Brain microvascular endothelial cell (primary cell): ENCODE data around the gene TTYH3.
A peak's percentile ranks its signal among the peaks of the same experiment; 100 is the strongest.

Source experiments
- DNase-seq: peaks from one replicate; pipeline ENCODE4 v3.0.0-alpha.2; 2020
- H3K27ac ChIP-seq: fragments of 250-450 bp; sonication (Bioruptor Pico); 2 replicates; pipeline ENCODE4 v1.5.1; 2020; ENCODE audit warnings: mild to moderate bottlenecking, moderate library complexity
- H3K27me3 ChIP-seq: fragments of 250-450 bp; sonication (Bioruptor Pico); replicated peaks from 2 replicates; pipeline ENCODE4 v1.5.1; 2020; ENCODE audit warnings: mild to moderate bottlenecking
- H3K36me3 ChIP-seq: fragments of 250-450 bp; sonication (Bioruptor Pico); replicated peaks from 2 replicates; pipeline ENCODE4 v1.5.1; 2020; ENCODE audit warnings: mild to moderate bottlenecking
- H3K4me3 ChIP-seq: 2 replicates; pipeline ENCODE4 v1.5.1; 2011; ENCODE audit warnings: low read depth, mild to moderate bottlenecking, control low read depth, low read length, moderate library complexity
- in situ Hi-C: cut with HindIII; loops from 2 replicates; pipeline ENCODE4 v1.10.0; 2017; ENCODE audit warnings: low sequenced_read_pairs, low pct_ligation_motif_present
- TF ChIP-seq, protein P1 (sequence below): IDR thresholded peaks from 2 replicates; pipeline ENCODE4 v1.5.1; 2011; ENCODE audit warnings: low read depth, mild to moderate bottlenecking, moderate library complexity, low read length, control low read depth, inconsistent platforms; ENCODE audit errors: missing control alignments

The TTYH3 gene

DNA sequence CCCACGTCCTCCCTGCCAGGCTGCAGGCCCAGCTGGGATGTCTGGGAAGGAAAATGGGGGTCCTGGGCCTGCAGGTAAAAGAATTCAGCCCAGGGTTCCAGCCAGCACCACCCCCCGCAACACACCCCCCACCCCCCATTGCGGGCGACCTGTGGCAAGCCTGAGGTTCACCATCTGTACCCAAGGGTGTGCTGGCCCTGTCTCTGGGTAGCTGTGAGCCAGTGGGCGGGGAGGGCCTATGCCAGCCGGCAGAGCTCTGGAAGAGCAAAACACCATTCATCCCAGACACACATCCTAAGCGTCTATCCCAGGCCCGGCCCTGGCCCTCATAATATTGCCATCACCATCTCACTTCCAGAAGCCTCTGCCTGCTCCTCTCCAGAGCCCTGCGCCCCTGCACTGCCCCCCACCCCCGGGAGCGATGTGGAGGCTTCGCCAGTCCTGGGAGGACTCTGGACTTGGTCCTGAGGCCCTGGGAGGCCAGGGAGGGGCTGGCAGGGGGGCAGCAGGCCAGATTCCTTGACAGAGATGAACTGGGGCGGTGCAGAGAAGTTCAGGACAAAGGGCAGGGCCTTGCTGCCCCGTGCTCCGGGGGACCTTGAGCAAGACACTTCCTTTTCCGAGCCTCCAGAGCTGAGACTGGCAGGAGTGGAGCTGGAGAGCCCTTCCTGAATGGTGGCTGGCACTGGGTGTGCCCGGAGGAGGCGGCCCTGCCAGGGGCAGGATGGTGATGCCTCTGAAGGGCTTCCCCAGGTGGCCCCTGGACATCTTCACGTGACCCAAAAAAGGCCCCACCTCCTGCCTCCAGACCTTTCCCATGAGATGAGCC is 8.7 kb upstream of the TTYH3 start:
- in situ Hi-C loops: no loop called here
- H3K36me3 ChIP-seq: no peaks in the 10 kb centered on the region
- no peaks in the 10 kb centered on the region for H3K27me3 ChIP-seq
- DNase-seq: no peak
- no peak overlapping the region for H3K4me3 ChIP-seq
- H3K27ac ChIP-seq: no peak overlapping the region
- TF ChIP-seq, protein P1, sequence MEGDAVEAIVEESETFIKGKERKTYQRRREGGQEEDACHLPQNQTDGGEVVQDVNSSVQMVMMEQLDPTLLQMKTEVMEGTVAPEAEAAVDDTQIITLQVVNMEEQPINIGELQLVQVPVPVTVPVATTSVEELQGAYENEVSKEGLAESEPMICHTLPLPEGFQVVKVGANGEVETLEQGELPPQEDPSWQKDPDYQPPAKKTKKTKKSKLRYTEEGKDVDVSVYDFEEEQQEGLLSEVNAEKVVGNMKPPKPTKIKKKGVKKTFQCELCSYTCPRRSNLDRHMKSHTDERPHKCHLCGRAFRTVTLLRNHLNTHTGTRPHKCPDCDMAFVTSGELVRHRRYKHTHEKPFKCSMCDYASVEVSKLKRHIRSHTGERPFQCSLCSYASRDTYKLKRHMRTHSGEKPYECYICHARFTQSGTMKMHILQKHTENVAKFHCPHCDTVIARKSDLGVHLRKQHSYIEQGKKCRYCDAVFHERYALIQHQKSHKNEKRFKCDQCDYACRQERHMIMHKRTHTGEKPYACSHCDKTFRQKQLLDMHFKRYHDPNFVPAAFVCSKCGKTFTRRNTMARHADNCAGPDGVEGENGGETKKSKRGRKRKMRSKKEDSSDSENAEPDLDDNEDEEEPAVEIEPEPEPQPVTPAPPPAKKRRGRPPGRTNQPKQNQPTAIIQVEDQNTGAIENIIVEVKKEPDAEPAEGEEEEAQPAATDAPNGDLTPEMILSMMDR: no peak

DNA sequence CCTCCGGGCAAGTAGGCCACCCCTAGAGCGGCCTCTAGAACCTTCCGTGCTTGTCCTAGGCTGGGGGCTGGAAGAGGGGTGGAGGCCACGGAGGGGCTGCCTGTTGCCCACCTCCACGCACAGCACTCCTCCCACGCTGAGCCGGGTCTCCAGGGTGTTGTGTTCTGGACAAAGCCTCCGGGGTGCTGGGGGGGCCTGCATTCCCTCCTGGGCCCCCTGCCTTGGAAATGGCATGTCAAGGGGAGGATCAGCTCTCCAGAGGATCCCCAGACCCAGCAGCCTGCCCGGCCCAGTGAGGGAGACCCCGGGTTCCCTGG is 8.1 kb upstream of the TTYH3 start:
- Histone ChIP-seq H3K27me3 (no peaks in the 10 kb centered on the region), H3K36me3 (no peaks in the 10 kb centered on the region), H3K27ac (no peak overlapping the region), H3K4me3 (no peak overlapping the region)
- DNase-seq: no peak
- in situ Hi-C loops: no loop called here
- TF ChIP-seq, protein P1: no peak

DNA sequence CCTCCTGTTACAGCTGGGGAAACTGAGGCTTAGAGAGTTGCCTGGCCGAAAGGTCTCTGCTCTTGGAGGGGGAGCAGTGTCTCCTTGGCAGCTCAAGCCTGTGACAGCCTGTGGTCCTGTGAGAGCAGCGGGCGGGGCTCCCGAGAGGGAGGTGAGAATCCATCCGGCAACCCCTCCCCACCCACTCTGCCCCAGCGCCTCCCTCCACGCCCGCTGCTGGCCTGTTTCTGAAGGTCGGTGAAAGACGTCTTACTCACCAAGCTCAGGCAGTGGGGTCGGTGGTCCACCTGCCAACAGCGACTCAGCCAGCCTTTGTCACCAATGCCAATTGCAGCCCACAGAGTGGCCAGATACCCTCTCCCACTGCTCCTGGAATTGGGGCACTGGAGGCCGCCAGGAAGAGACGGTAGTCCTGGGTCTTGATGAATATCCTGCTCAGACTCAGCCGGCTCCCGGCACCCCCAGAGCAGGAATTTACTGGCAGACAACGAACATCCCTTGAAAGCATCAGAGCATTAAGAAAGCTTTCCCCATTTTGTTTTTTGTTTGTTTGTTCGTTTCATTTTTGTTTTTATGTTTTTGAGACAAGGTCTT is 7.4 kb upstream of the TTYH3 start:
- Histone ChIP-seq H3K27ac (peak overlapping the region; percentile 66), H3K27me3 (no peaks in the 10 kb centered on the region), H3K4me3 (no peak overlapping the region), H3K36me3 (no peaks in the 10 kb centered on the region)
- TF ChIP-seq, protein P1: no peak
- no peak for DNase-seq
- in situ Hi-C loops: no loop called here

DNA sequence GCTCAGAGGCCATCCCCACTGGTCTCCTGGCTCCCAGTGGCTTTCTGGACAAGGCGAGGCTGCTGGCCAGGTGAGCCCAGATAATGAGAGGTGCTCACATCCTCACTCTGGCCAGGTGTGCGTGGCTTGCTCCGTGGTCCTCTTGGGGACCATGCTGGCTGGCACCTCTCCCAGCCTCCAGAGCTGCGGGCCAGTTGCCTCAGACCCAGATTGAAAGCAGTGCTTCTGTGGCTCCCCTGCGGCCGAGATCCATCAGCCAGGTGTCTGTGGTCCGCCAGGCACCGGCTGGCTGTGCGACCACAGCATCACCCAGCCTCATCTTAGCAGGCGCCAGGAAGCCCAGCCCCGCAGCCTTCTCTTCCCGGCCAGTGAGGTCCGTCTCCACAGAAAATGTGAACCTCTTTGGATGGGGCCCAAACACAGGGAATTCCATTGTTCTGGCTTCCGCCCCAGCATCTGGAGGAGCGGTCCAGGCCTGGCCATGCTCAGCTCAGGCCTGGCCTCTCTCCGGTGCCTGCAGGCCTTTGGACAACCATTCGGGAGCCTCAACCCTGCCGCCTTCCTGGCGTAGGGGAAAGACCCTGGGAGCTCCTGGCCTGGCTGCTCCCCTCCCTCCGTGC is 5.2 kb upstream of the TTYH3 start:
- no peak for DNase-seq
- TF ChIP-seq, protein P1: no peak
- in situ Hi-C loops: no loop called here
- no peak overlapping the region for H3K4me3 ChIP-seq
- H3K27me3 ChIP-seq: no peaks in the 10 kb centered on the region
- H3K27ac ChIP-seq: no peak overlapping the region
- no peaks in the 10 kb centered on the region for H3K36me3 ChIP-seq

DNA sequence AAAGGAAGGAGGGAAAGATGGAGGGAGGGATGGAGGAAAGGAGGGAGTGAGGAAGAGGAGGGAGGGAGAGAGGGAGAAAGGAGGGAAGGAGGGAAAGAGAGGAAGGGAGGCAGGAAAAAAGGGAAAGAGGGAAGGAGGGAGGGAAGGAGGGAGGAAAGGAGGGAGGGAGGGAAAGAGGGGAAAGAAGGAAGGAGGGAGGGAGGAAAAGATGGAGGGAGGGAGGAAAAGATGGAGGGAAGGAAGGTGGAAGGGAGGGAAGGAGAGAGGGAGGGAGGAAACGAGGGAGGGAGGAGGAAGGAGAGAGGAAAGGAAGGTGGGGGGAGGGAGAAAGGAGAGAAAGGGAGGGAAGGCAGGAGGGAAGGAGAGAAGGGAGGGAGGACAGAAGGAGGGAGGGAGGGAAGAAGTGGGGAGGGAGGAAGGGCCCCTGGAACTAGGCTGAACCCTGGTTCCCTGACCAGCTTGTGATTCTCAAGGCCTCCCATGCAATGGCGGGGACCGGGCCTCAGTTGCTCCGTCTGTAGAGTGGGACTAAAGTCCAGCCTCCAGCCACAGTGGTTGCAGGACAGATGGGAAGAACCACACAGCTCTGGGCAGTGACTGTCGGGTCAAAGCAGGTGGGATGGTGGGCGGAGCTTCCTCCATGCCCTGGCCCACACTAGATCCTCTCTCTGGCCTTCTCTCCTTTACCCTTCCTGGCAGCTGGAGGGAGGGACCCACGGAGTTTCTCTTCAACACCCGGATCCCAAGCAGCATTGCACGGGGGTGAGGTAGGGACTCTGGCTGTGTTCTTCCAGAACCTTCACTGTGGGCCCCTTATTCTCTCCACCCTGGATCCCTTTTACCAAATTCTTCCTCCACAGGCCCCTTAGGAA is 4.3 kb upstream of the TTYH3 start:
- no peak for DNase-seq
- Histone ChIP-seq H3K27ac (no peak overlapping the region), H3K27me3 (no peaks in the 10 kb centered on the region), H3K4me3 (no peak overlapping the region), H3K36me3 (no peaks in the 10 kb centered on the region)
- in situ Hi-C loops: no loop called here
- TF ChIP-seq, protein P1: no peak
